ENCODE data around the gene POLR2J. TPM values are rescaled to one million over a fixed set of nuclear protein-coding genes. Genes with fewer than 3 reads are reported as not detected.
A peak's percentile ranks its signal among the peaks of the same experiment; 100 is the strongest.

POLR2J gene
- total and polyA plus RNA-seq, 10 of the 15 experiments (the other 5 are each of a cell fraction or from before 2014, with no cell fraction given): 16.4 to 119 (median 77.4) TPM

DNA sequence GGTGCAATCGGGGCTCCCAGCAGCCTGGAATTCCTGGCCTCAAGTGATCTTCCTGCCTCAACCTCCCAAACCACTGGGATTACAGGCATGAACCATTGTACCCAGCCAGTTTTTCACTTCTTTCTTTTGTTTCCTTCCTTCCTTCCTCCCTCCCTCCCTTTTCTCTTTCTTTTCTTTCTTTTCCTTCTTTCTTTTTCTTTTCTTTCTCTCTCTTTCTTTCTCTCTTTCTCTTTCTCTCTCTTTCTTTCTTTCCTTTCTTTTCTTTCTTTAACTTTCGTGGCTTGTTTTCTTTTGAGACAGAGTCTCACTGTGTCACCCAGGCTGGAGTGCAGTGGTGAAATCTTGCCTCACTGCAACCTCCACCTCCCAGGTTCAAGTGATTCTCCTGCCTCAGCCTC is 33.0 kb downstream of the POLR2J start:
- Histone ChIP-seq H3K4me3 (no peak overlapping the region), H3K27ac (ENCODE audit: control insufficient read depth, insufficient read depth) (peak overlapping the region; percentile 81), H3K79me2 (ENCODE audit: control insufficient read depth, insufficient read depth, low read length) (peaks cover 7% of the 10 kb centered on the region), H2AFZ (ENCODE audit: control insufficient read depth, low read depth, low read length) (no peak overlapping the region), H3K4me1 (ENCODE audit: control insufficient read depth, insufficient read depth, low read length) (peaks cover 47% of the 10 kb centered on the region), H3K4me2 (ENCODE audit: control insufficient read depth, insufficient read depth) (peak overlapping the region; percentile 1; the same call in 1 of the 2 replicates), H3K36me3 (ENCODE audit: control insufficient read depth in 2 of 2, insufficient read depth in 2 of 2, low read length in 1 of 2) (peaks cover 10 to 22% of the 10 kb centered on the region in 2 experiments; a peak in 3 of 4 replicates), H4K20me1 (ENCODE audit: control insufficient read depth, insufficient read depth) (no peaks in the 10 kb centered on the region), H3K27me3 (replicated peaks in 1 of 2; ENCODE audit: control insufficient read depth in 2 of 2, insufficient read depth in 2 of 2, low read length in 1 of 2) (no peaks in the 10 kb centered on the region), H3K9me3 (replicated peaks; ENCODE audit: control insufficient read depth, insufficient read depth, low read length) (no peaks in the 10 kb centered on the region), H3K9ac (ENCODE audit: control insufficient read depth, insufficient read depth, low read length) (no peak overlapping the region)
- ChIA-PET CTCF (interaction anchor here (0.8 to 2.3 kb wide), 7 partner anchors 11 to 41 kb away, joined by 3 to 14 read pairs (median 8); no protein-coding TSS in a partner anchor), SMC1A (ENCODE audit: uncharacterized antibody, unreplicated experiment) (interaction anchor here (0.7 to 5.8 kb wide), 9 partner anchors 10 to 50 kb away, joined by 3 to 76 read pairs (median 11); partner anchors contain the start of genes ALKBH4 and PRKRIP1), RAD21 (ENCODE audit: unreplicated experiment) (interaction anchor here (1.0 to 9.0 kb wide), 8 partner anchors 13 to 49 kb away, joined by 3 to 115 read pairs (median 6); partner anchors contain the start of genes ORAI2 and PRKRIP1), POLR2A (interaction anchor here (0.7 to 9.7 kb wide), 6 partner anchors 15 to 41 kb away, joined by 3 to 210 read pairs (median 6); partner anchors contain the start of gene ORAI2)
- TF ChIP-seq IKZF2 (IDR thresholded peaks at IDR 0.05): peak in 1 of 2 experiments; percentile 24; a peak in 1 of 4 replicates
- no peak for TF ChIP-seq FOXM1 (IDR thresholded peaks at IDR 0.05; ENCODE audit: low read depth, low read length)
- no TSS peak for BruUV-seq (replicated peaks)
- FAIRE-seq: no peak
- in situ Hi-C loops (cut with MboI): no loop called here
- intact Hi-C loops (cut with micrococcal nuclease; ENCODE audit: unreplicated experiment): loop anchor here (1.0 kb wide), 1 partner anchor 37 kb away; no protein-coding TSS in a partner anchor
- DNase-seq (ENCODE audit: low read depth, low spot score): no peak
- no peak for ATAC-seq
- WGBS (ENCODE audit: insufficient coverage, insufficient replicate concordance, low lambda C conversion rate, missing lambda C conversion rate): 70% methylated on average over 2 of the region's 2 CpGs

DNA sequence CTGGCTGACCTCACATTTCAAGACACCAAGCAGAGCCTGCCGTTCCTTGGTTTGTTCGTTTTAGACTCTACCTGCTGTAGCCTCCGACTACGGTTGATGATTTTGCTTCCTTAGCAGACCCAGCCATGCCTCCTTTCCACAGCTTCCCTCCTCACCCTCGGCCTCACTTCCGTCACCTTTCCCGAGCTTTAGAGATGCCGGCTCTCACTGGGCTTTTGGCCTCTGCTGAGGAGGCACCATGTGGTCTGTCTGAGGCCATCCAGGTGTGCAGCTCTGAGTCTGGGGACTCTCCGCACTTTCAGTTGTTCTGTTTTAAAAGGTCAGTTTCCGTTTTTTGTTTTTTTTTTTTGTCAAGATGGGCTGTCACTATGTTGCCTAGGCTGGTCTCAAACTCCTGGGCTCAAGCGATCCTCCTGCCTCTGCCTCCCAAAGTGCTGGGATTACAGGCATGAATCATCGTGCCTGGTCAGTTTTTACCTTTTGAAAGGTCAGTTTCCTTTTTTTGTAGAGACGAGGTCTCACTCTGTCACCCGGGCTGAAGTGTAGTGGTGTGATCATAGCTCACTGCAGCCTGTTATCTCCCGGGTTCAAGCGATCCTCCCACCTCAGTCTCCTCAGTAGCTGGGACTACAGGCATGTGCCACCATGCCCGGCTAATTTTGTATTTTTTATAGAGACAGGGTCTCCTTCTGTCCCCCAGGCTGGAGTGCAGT is 33.6 kb downstream of the POLR2J start:
- in situ Hi-C loops (cut with MboI) (no loop called here), intact Hi-C loops (cut with micrococcal nuclease; ENCODE audit: unreplicated experiment) (loop anchor here (1.0 to 5.0 kb wide), 2 partner anchors 37 to 588 kb away; no protein-coding TSS in a partner anchor)
- Histone ChIP-seq H3K4me2 (ENCODE audit: control insufficient read depth, insufficient read depth) (peak overlapping the region; percentile 82), H3K9me3 (replicated peaks; ENCODE audit: control insufficient read depth, insufficient read depth, low read length) (no peaks in the 10 kb centered on the region), H3K9ac (ENCODE audit: control insufficient read depth, insufficient read depth, low read length) (peak overlapping the region; percentile 59), H3K27me3 (replicated peaks in 1 of 2; ENCODE audit: control insufficient read depth in 2 of 2, insufficient read depth in 2 of 2, low read length in 1 of 2) (no peaks in the 10 kb centered on the region), H3K4me3 (peak overlapping the region; percentile 41; the same call in 1 of the 2 replicates), H3K79me2 (ENCODE audit: control insufficient read depth, insufficient read depth, low read length) (peaks cover 7% of the 10 kb centered on the region), H3K27ac (ENCODE audit: control insufficient read depth, insufficient read depth) (peak overlapping the region; percentile 81), H3K4me1 (ENCODE audit: control insufficient read depth, insufficient read depth, low read length) (peaks cover 53% of the 10 kb centered on the region), H4K20me1 (ENCODE audit: control insufficient read depth, insufficient read depth) (no peaks in the 10 kb centered on the region), H3K36me3 (ENCODE audit: control insufficient read depth in 2 of 2, insufficient read depth in 2 of 2, low read length in 1 of 2) (peaks cover 14 to 23% of the 10 kb centered on the region in 2 experiments; a peak in 3 of 4 replicates), H2AFZ (ENCODE audit: control insufficient read depth, low read depth, low read length) (peak overlapping the region; percentile 49; the same call in 1 of the 2 replicates)
- no peak for DNase-seq (ENCODE audit: low read depth, low spot score)
- ChIA-PET CTCF (interaction anchor here (0.6 to 4.4 kb wide), 12 partner anchors 10 to 42 kb away, joined by 3 to 40 read pairs (median 7); no protein-coding TSS in a partner anchor), POLR2A (interaction anchor here (0.6 to 9.7 kb wide), 9 partner anchors 15 to 1221 kb away, joined by 3 to 210 read pairs (median 3); partner anchors contain the start of genes ALKBH4, LRWD1 and ORAI2), SMC1A (ENCODE audit: uncharacterized antibody, unreplicated experiment) (interaction anchor here (0.7 to 5.8 kb wide), 11 partner anchors 10 to 160 kb away, joined by 3 to 76 read pairs (median 7); partner anchors contain the start of genes ALKBH4 and PRKRIP1), RAD21 (ENCODE audit: unreplicated experiment) (interaction anchor here (0.9 to 9.0 kb wide), 11 partner anchors 12 to 140 kb away, joined by 3 to 115 read pairs (median 5); partner anchors contain the start of genes ORAI2 and PRKRIP1)
- WGBS (ENCODE audit: insufficient coverage, insufficient replicate concordance, low lambda C conversion rate, missing lambda C conversion rate): 16% methylated on average over 17 of the region's 17 CpGs
- peak; percentile 96 for FAIRE-seq
- no TSS peak for BruUV-seq (replicated peaks)
- peak; percentile 66 for ATAC-seq
- TF ChIP-seq, protein P1, sequence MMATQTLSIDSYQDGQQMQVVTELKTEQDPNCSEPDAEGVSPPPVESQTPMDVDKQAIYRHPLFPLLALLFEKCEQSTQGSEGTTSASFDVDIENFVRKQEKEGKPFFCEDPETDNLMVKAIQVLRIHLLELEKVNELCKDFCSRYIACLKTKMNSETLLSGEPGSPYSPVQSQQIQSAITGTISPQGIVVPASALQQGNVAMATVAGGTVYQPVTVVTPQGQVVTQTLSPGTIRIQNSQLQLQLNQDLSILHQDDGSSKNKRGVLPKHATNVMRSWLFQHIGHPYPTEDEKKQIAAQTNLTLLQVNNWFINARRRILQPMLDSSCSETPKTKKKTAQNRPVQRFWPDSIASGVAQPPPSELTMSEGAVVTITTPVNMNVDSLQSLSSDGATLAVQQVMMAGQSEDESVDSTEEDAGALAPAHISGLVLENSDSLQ (IDR thresholded peaks at IDR 0.05): peak; percentile 89
- TF ChIP-seq NFYB (IDR thresholded peaks at IDR 0.05; ENCODE audit: insufficient read depth, low read depth, low read length) (no peak), TCF12 (IDR thresholded peaks at IDR 0.05; ENCODE audit: low read depth, low read length) (peak; percentile 95), PML (IDR thresholded peaks at IDR 0.05; ENCODE audit: low read length) (no peak), ATF7 (IDR thresholded peaks at IDR 0.05; ENCODE audit: low read depth) (peak; percentile 56), BACH1 (IDR thresholded peaks at IDR 0.05; ENCODE audit: borderline replicate concordance) (no peak), ZNF384 (IDR thresholded peaks at IDR 0.05; ENCODE audit: borderline replicate concordance, low read depth, low read length) (peak; percentile 87), RBBP5 (conservative IDR thresholded peaks at IDR 0.05) (no peak)
- TF ChIP-seq, protein P2, sequence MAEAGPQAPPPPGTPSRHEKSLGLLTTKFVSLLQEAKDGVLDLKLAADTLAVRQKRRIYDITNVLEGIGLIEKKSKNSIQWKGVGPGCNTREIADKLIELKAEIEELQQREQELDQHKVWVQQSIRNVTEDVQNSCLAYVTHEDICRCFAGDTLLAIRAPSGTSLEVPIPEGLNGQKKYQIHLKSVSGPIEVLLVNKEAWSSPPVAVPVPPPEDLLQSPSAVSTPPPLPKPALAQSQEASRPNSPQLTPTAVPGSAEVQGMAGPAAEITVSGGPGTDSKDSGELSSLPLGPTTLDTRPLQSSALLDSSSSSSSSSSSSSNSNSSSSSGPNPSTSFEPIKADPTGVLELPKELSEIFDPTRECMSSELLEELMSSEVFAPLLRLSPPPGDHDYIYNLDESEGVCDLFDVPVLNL (IDR thresholded peaks at IDR 0.05; ENCODE audit: low read depth, low read length): no peak
